ENCODE measurements around the gene NPVF.

GRCh38 chr7:25255611-25256332 is 27.5 kb upstream of the NPVF start:
- TF ChIP-seq, protein P1, sequence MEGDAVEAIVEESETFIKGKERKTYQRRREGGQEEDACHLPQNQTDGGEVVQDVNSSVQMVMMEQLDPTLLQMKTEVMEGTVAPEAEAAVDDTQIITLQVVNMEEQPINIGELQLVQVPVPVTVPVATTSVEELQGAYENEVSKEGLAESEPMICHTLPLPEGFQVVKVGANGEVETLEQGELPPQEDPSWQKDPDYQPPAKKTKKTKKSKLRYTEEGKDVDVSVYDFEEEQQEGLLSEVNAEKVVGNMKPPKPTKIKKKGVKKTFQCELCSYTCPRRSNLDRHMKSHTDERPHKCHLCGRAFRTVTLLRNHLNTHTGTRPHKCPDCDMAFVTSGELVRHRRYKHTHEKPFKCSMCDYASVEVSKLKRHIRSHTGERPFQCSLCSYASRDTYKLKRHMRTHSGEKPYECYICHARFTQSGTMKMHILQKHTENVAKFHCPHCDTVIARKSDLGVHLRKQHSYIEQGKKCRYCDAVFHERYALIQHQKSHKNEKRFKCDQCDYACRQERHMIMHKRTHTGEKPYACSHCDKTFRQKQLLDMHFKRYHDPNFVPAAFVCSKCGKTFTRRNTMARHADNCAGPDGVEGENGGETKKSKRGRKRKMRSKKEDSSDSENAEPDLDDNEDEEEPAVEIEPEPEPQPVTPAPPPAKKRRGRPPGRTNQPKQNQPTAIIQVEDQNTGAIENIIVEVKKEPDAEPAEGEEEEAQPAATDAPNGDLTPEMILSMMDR (IDR thresholded peaks at IDR 0.05; ENCODE audit: poor library complexity, severe bottlenecking), result no peak
- TF ChIP-seq TAF1 (IDR thresholded peaks at IDR 0.05; ENCODE audit: low read depth), result no peak
- TF ChIP-seq REST (IDR thresholded peaks at IDR 0.05; ENCODE audit: borderline replicate concordance), result no peak
- no peak for TF ChIP-seq MXI1 (conservative IDR thresholded peaks at IDR 0.05; ENCODE audit: poor library complexity, severe bottlenecking)
- TF ChIP-seq RAD21 (conservative IDR thresholded peaks at IDR 0.05), result no peak

All from neural cell (in vitro differentiated cells).